OCI-LY1 (cell line): ENCODE results near the gene GULP1.

Experiments used
- CTCF ChIP-seq: fragments of 200-600 bp; sonication (generic), shearing (Covaris generic); IDR thresholded peaks from 2 replicates; pipeline ENCODE4 v1.5.1; 2017; ENCODE audit warnings: mild to moderate bottlenecking, antibody characterized with exemption, low read length, moderate library complexity, mixed read lengths
- EZH2 ChIP-seq: fragments of 200-600 bp; sonication (generic), shearing (Covaris generic); IDR thresholded peaks from 2 replicates; pipeline ENCODE4 v1.8.0; 2017; ENCODE audit warnings: borderline replicate concordance, mixed run types, mild to moderate bottlenecking, antibody characterized with exemption, low read length, moderate library complexity, mixed read lengths

DNA sequence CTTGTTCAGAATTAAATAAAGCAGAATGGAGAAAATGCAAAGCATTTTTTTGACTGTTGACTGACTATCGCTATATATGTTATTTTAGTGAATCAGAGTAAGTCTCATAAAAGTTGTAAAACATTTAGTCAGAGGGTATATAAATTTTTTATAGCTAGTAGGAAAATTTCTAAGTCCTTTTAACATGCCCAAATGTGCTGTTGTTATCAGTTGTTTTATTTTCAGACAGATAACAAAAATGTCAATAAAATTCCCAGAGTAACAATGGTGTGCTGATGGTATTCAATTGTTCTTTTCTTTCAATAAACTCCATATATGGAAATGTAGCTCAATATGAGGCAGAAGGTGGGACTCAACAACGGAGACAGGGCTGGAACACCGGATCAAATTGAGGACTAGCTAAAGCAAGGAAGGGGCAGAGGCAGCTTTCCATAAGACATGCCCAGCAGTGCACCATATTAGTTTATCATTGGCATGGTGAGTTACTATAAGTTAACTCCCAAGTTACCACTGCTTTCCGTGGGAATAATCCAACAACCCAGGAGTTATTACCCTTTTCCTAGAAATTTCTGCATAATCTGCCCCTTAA, 26.6 kb downstream of the GULP1 start:
- TF ChIP-seq CTCF (no peak), EZH2 (no peak)
